Cardiac septum (tissue), 1 donor: ENCODE data around the gene HNRNPA1. TPM values are rescaled to one million over a fixed set of nuclear protein-coding genes. Genes with fewer than 3 reads are reported as not detected.
A peak's percentile ranks its signal among the peaks of the same experiment; 100 is the strongest.
"Not testable (repeated sequence)": the region's sequence is repeated elsewhere in the genome, so short reads cannot be mapped to it uniquely, and the experiment has no call there.

ENCODE experiments used
- DNase-seq: peaks from one replicate; pipeline ENCODE4 v3.0.0-alpha.2; 2020; ENCODE audit warnings: low spot score
- intact Hi-C: fragments of 100-400 bp; cut with DNase I; formaldehyde crosslinking; loops from one replicate; pipeline ENCODE4 v1.14.0; 2022
- total RNA-seq: library from RNA; stranded (reverse); fragmentation: NEBNext Ultra II Directional; extraction: Animal tissue kit (Norgen Biotek cat#: 25700); gene quantifications from one replicate; pipeline ENCODE4 v1.2.1, GENCODE V29; 2021
- donor health status: DM: no; HTN: no; CAD: no.

HNRNPA1 gene
- total RNA-seq, 1 donor from 2014 or later: 439 TPM

DNA sequence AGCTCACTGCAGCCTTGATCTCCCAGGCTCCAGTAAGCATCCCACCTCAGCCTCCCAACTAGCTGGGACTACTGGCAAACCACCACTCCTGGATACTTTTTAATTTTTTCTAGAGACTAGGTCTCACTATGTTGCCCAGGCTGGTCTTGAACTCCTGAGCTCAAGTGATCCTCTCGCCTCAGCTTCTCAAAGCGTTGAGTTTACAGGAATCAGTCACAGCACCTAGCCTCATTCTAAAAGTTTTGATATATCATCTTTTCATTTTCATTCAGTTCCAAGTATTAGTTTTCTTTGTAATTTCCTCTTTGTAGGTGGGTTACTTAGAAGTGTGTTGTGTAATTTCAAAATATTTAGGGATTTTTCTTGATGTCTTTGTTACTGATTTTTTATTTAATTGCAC lies 10.2 kb upstream of the HNRNPA1 start:
- intact Hi-C loops: no loop called here

GRCh38 chr12:54272214-54272613 lies 8.3 kb upstream of the HNRNPA1 start:
- DNase-seq: no peak
- intact Hi-C loops: no loop called here

More for the DNA sequence above, 10.2 kb upstream of the HNRNPA1 start:
- no peak for DNase-seq

DNA sequence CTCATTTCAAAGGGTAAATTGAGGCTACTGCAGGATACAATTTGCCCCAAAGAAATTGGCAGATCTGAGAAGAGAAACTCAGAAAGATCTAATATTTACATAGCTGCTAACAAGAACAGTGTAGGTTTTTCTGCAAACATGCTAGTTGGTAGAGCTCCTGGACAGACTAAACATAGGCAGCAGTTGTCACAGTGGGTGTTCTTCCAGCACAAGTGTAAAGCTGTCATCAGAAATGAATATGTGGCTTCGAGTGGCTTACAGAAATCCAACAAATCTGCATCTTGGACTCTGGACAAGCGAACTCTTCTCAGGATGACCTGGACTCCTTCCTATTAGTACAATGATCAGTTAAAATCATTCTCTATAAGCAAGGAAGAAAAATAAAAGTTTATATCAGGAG lies 6.5 kb upstream of the HNRNPA1 start:
- DNase-seq: no peak
- intact Hi-C loops: no loop called here

GRCh38 chr12:54276368-54276767 lies 4.2 kb upstream of the HNRNPA1 start:
- intact Hi-C loops: no loop called here
- no peak for DNase-seq

DNA sequence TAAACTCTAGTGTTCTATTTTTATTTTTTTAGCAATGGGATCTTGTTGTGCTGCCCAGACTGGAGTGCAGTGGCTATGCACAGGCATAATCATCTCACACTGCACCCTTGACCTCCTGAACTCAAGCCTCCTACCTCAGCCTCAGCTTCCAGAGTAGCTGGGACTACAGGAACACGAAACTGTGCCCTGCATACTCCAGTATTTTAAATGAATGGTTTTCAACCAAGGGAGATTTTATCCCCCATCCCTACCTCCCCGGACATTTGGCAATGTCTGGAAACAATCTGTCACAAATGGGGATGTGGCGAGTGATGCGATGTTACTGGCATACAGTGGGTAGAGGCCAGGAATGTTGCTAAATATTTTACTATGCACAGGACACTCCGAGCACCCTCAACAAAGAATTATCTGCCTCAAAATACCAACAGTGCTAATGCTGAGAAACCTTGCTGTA lies 2.7 kb upstream of the HNRNPA1 start:
- intact Hi-C loops: no loop called here

GRCh38 chr12:54279227-54279631 lies 1.3 kb upstream of the HNRNPA1 start:
- no peak for DNase-seq
- intact Hi-C loops: no loop called here

More for the DNA sequence above, 2.7 kb upstream of the HNRNPA1 start:
- DNase-seq: no peak

GRCh38 chr12:54279632-54280467 lies 676 bp upstream of the HNRNPA1 start, which contains the start of gene CBX5:
TSS of gene CBX5 (minus strand) at chr12:54280122. CDS start at chr12:54257650, 22,472 bp downstream.
- intact Hi-C loops: loop anchor here (5.0 kb wide), 2 partner anchors 42 to 82 kb away; partner anchors contain the start of gene GPR84
- DNase-seq: peak; percentile 99

DNA sequence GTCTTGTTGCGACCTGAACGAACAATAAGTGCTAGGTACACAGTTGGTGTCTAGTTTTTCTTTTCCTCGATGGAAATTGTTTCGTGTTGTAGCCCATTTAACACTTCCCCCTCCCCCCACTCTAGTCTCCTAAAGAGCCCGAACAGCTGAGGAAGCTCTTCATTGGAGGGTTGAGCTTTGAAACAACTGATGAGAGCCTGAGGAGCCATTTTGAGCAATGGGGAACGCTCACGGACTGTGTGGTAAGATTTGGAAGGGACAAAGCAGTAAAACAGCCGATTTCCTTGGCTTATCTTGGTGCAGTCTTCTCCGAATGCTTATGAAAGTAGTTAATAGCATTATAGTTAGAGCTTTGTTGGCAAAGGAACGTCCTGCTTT lies 724 bp downstream of the HNRNPA1 start:
- intact Hi-C loops: loop anchor here (5.0 kb wide), 2 partner anchors 41 to 81 kb away; partner anchors contain the start of gene GPR84

GRCh38 chr12:54281694-54282093 lies 1.2 kb downstream of the HNRNPA1 start:
- not testable (repeated sequence) for DNase-seq
- intact Hi-C loops: loop anchor here (5.0 kb wide), 2 partner anchors 41 to 81 kb away; partner anchors contain the start of gene GPR84

More for the DNA sequence above, 724 bp downstream of the HNRNPA1 start:
- not testable (repeated sequence) for DNase-seq

DNA sequence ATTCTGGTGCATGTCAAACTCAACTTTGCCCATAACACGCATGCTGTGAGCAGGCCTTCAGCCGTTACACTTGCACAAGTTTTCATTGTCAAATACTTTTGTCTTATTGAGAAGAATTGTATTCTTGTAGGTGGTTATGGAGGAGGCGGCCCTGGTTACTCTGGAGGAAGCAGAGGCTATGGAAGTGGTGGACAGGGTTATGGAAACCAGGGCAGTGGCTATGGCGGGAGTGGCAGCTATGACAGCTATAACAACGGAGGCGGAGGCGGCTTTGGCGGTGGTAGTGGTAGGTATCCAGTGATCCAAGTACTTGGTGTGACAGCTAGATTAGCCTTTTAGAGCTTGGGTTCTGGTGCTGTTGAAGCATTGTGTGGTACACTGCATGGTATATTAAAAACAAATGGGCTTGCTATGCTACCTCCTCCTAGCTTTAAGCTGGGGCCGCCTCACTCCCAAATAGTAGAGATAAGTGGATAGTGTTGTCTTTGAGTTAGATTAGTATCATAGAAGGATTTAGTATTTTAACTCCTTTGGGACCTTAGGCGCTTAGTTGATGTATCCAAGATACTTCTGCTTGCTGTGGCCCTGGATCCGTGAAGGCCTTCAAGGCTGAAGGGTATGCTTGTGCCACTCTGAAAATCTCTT lies 2.5 kb downstream of the HNRNPA1 start:
- DNase-seq: no peak
- intact Hi-C loops: loop anchor here (5.0 kb wide), 2 partner anchors 39 to 79 kb away; partner anchors contain the start of gene GPR84

DNA sequence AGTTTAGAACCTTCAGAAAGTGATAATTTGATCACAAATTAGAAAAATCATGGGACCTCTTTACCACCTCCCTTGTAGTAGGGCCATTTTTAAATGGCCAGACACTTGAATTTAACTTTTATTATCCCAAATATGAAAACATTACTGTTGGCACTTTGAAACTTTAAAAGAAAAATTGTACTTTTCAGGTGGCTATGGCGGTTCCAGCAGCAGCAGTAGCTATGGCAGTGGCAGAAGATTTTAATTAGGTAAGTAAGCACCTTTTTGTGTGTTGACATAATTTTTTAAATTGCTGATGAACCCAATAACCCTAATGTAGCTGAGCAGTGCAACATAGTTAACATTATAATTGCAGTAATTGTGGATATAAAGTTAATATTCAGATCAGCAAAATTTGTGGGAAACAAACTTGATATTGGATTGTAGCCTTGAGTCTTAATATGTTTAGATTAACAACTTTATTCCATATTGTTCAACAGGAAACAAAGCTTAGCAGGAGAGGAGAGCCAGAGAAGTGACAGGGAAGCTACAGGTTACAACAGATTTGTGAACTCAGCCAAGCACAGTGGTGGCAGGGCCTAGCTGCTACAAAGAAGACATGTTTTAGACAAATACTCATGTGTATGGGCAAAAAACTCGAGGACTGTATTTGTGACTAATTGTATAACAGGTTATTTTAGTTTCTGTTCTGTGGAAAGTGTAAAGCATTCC lies 3.7 kb downstream of the HNRNPA1 start:
- intact Hi-C loops: loop anchor here (5.0 kb wide), 2 partner anchors 38 to 78 kb away; partner anchors contain the start of gene GPR84
- not testable (repeated sequence) for DNase-seq

GRCh38 chr12:54285150-54286041 lies 4.9 kb downstream of the HNRNPA1 start:
- DNase-seq: no peak
- intact Hi-C loops: no loop called here

- DNase-seq: no peak
- intact Hi-C loops: no loop called here
These were observed 5.8 kb downstream of the HNRNPA1 start for GRCh38 chr12:54286042-54287030.

GRCh38 chr12:54287261-54288157 lies 7.0 kb downstream of the HNRNPA1 start:
- no peak for DNase-seq
- intact Hi-C loops: no loop called here

DNA sequence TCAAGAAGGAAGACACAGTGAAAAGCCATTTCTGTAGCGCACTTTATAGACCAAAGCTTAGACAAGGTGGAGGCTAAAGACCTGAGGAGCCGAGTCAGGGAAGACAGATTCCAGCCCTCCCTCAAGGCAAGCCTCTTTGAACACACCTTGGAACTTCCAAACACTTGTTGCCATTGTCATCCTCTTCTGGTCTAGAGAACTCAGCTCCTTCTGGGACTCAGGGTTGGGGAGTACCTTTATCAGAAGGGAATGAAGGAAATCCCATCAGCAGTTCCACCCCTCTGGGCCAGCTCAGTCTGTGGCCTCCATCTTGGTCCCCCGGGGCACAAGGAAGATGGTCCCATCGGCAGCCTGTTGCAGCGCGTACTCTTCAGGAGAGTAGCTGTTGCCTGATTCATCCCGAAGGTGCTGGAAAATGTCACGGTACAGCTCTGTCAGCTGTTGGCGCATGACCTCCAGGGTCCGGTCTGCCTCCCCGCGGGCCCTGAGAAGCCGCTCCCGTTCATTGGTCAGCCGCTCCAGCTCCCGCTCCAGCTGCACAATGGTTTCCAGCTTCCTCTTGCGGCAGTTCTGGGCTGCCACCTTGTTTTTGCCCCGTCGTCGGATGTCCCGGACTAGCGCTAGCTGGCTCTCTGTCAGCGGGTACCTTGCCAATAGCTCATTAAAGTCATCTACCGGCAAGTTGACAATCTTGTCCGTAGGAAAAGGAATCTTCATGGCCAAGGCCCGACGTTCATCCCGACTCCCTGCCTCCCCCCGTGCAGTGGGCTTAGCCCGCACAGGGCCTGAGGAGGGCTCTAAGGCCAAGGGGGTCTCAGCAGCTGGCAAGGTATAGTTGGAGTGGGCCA lies 11.8 kb downstream of the HNRNPA1 start:
- intact Hi-C loops: no loop called here
- no peak for DNase-seq

DNA sequence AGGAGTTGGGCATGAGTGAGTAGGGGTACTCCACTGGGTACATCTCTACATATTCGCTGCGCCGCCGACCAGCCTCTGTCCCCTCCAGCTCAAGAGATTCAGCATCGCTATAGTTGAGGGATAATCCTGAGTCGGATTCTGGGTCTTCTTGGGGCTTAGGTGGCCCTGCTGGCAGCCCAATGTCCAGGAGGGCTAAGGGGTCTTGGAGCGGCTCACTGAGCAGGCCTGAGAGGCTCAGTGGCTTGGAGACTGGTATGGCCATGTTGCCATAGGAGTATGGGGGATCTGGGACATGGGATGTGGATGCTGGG lies 12.4 kb downstream of the HNRNPA1 start:
- intact Hi-C loops: no loop called here
- DNase-seq: no peak
